ENCODE results near the gene LRRC37A3. TPM values are rescaled to one million over a fixed set of nuclear protein-coding genes. Genes with fewer than 3 reads are reported as not detected.
"Not testable (repeated sequence)": the region's sequence is repeated elsewhere in the genome, so short reads cannot be mapped to it uniquely, and the experiment has no call there.

LRRC37A3 gene
- total RNA-seq: 15.6 to 25.6 TPM (median 17.5 TPM) in 3 replicates
- long read RNA-seq, partial matches to known transcripts: 0 of 11 reads
- long read RNA-seq, other reads (novel, unspliced or antisense): 11 of 11 reads

GRCh38 chr17:64919289-64920025 lies at the start of gene LRRC37A3:
Gene LRRC37A3, minus strand, starts transcription at chr17:64919478. Its CDS starts 22,221 bp downstream, at chr17:64897257.
- H3K27me3 Mint-ChIP-seq (ENCODE audit: low read depth); H3K36me3 Mint-ChIP-seq (ENCODE audit: low read depth); H3K4me1 Mint-ChIP-seq (ENCODE audit: low read depth); H3K9me3 Mint-ChIP-seq (ENCODE audit: low read depth): not testable (repeated sequence)
- peak; percentile 99 for DNase-seq (ENCODE audit: low spot score)
- Mint-ChIP-seq H3K4me3 (ENCODE audit: unreplicated experiment) (peak within 1 kb of the TSS; percentile 83), H3K27ac (ENCODE audit: unreplicated experiment) (peak within 1 kb of the TSS; percentile 93)
- TF ChIP-seq CTCF (IDR thresholded peaks at IDR 0.05): peak; percentile 96

- not testable (repeated sequence) for H3K27me3 Mint-ChIP-seq (ENCODE audit: low read depth); H3K36me3 Mint-ChIP-seq (ENCODE audit: low read depth); DNase-seq (ENCODE audit: low spot score); H3K9me3 Mint-ChIP-seq (ENCODE audit: low read depth)
- H3K4me3 Mint-ChIP-seq (ENCODE audit: unreplicated experiment): peak overlapping the region; percentile 70
- peak overlapping the region; percentile 70 for H3K27ac Mint-ChIP-seq (ENCODE audit: unreplicated experiment)
- peaks cover 31% of the 10 kb centered on the region for H3K4me1 Mint-ChIP-seq (ENCODE audit: low read depth)
- TF ChIP-seq CTCF (IDR thresholded peaks at IDR 0.05): peak; percentile 73
Measured at GRCh38 chr17:64965873-64966287, 46.6 kb upstream of the LRRC37A3 start.

GRCh38 chr17:64965256-64965872 lies 46.1 kb upstream of the LRRC37A3 start:
- not testable (repeated sequence) for H3K27me3 Mint-ChIP-seq (ENCODE audit: low read depth); H3K9me3 Mint-ChIP-seq (ENCODE audit: low read depth); H3K27ac Mint-ChIP-seq (ENCODE audit: unreplicated experiment); H3K36me3 Mint-ChIP-seq (ENCODE audit: low read depth); DNase-seq (ENCODE audit: low spot score)
- Mint-ChIP-seq H3K4me3 (ENCODE audit: unreplicated experiment) (peak overlapping the region; percentile 70), H3K4me1 (ENCODE audit: low read depth) (peaks cover 31% of the 10 kb centered on the region)

- Mint-ChIP-seq H3K36me3 (ENCODE audit: low read depth) (no peaks in the 10 kb centered on the region), H3K4me3 (ENCODE audit: unreplicated experiment) (peak overlapping the region; percentile 8), H3K9me3 (ENCODE audit: low read depth) (no peaks in the 10 kb centered on the region), H3K27me3 (ENCODE audit: low read depth) (no peaks in the 10 kb centered on the region), H3K27ac (ENCODE audit: unreplicated experiment) (no peak overlapping the region), H3K4me1 (ENCODE audit: low read depth) (peaks cover 32% of the 10 kb centered on the region)
- no peak for DNase-seq (ENCODE audit: low spot score)
- TF ChIP-seq CTCF (IDR thresholded peaks at IDR 0.05): no peak
Measured at GRCh38 chr17:64964796-64965195, 45.5 kb upstream of the LRRC37A3 start.

GRCh38 chr17:64963814-64964213 lies 44.5 kb upstream of the LRRC37A3 start:
- DNase-seq (ENCODE audit: low spot score); H3K27me3 Mint-ChIP-seq (ENCODE audit: low read depth); H3K9me3 Mint-ChIP-seq (ENCODE audit: low read depth); H3K4me3 Mint-ChIP-seq (ENCODE audit: unreplicated experiment); H3K36me3 Mint-ChIP-seq (ENCODE audit: low read depth); H3K27ac Mint-ChIP-seq (ENCODE audit: unreplicated experiment): not testable (repeated sequence)
- peaks cover 36% of the 10 kb centered on the region for H3K4me1 Mint-ChIP-seq (ENCODE audit: low read depth)
- peak; percentile 44 for TF ChIP-seq CTCF (IDR thresholded peaks at IDR 0.05)
